ENCODE data around the gene XPO1. TPM values are rescaled to one million over a fixed set of nuclear protein-coding genes. Genes with fewer than 3 reads are reported as not detected.
"Not testable (repeated sequence)": the region's sequence is repeated elsewhere in the genome, so short reads cannot be mapped to it uniquely, and the experiment has no call there.

XPO1 gene
- total RNA-seq, 1 experiment from 2014 or later = 272 TPM

DNA sequence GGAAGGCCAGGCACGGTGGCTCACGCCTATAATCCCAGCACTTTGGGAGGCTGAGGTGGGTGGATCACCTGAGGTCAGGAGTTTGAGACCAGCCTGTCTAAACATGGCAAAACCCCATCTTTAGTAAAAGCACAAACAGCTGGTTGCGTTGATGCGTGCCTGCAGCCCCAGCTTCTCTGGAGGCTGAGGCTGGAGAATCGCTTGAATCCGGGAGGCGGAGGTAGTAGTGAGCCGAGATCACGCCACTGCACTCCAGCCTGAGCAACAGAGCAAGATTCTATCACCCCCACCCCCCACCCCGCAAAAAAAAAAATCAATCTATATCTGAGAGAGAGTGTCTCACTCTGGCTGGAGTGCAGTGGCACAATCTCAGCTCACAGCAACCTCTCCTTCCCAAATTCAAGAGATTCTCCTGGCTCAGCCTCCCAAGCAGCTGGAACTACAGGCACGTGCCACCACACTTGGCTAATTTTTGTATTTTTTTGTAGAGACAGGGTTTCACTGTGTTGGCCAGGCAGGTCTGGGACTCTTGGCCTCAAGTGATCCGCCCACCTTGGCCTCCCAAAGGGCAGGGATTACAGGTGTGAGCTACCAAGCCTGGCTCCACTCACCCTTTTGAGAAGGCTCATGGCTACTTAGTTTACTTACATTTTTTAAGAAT lies 61.1 kb downstream of the XPO1 start:
- H3K4me3 Mint-ChIP-seq = not testable (repeated sequence)

DNA sequence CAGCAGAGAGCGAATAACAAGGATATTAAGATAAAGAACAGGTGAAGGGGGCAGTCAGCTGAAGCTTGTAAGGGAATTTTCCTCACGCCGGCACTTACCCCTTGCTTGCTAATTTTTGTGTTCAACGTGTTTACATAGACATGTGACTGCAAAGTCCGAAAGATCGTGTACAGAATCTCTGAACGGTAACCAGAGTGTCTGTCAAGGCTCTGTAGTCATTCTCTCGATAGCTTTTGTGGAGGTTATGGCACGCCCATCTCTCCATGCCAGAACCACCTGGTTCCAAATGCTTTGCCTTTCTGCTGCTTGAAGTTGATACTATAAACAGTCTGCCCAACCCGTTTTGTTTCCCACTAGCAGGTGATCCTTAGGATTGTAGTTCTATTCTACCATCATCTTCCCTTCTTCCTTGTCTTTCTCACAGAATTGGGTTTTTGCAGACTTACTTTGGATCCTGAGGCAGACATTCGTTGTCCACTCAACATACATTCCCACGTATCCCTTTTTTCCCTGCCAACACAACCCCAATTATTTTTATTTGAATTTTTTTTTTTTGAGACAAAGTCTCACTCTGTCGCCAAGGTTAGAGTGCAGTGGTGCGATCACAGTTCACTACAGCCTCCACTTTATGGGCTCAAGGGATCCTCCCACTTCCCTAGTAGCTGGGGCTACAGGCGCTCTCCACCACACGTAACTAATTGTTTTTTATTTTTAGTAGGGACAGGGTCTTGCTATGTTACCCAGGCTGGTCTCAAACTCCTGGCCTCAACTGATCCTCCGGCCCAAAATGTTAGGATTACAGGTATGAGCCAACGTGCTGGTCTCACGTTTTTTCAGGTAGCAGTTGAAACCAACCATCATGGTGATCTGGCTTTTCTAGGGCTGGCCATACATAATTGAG lies 66.0 kb downstream of the XPO1 start:
- POLR2A ChIA-PET = interaction anchor here (0.6 to 1.1 kb wide), 2 partner anchors 8 to 11 kb away, joined by 3 to 4 read pairs; no protein-coding TSS in a partner anchor
- ATAC-seq = no peak
- DNase-seq (ENCODE audit: low spot score) = no peak
- peaks cover 6% of the 10 kb centered on the region; the same call in 1 of the 2 replicates for H3K9me3 Mint-ChIP-seq
- H3K36me3 Mint-ChIP-seq = peaks cover 23% of the 10 kb centered on the region
- H3K27me3 Mint-ChIP-seq (ENCODE audit: low read depth) = no peaks in the 10 kb centered on the region
- TF ChIP-seq, protein P1, sequence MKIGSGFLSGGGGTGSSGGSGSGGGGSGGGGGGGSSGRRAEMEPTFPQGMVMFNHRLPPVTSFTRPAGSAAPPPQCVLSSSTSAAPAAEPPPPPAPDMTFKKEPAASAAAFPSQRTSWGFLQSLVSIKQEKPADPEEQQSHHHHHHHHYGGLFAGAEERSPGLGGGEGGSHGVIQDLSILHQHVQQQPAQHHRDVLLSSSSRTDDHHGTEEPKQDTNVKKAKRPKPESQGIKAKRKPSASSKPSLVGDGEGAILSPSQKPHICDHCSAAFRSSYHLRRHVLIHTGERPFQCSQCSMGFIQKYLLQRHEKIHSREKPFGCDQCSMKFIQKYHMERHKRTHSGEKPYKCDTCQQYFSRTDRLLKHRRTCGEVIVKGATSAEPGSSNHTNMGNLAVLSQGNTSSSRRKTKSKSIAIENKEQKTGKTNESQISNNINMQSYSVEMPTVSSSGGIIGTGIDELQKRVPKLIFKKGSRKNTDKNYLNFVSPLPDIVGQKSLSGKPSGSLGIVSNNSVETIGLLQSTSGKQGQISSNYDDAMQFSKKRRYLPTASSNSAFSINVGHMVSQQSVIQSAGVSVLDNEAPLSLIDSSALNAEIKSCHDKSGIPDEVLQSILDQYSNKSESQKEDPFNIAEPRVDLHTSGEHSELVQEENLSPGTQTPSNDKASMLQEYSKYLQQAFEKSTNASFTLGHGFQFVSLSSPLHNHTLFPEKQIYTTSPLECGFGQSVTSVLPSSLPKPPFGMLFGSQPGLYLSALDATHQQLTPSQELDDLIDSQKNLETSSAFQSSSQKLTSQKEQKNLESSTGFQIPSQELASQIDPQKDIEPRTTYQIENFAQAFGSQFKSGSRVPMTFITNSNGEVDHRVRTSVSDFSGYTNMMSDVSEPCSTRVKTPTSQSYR (CRISPR knock-in tag; IDR thresholded peaks at IDR 0.05) = no peak
- TF ChIP-seq ZNF138 (CRISPR knock-in tag; conservative IDR thresholded peaks at IDR 0.05) (no peak), NR3C1 (CRISPR knock-in tag; conservative IDR thresholded peaks at IDR 0.05; ENCODE audit: low read depth) (no peak), SMAD4 (CRISPR knock-in tag; IDR thresholded peaks at IDR 0.05) (no peak), NFE2L1 (CRISPR knock-in tag; IDR thresholded peaks at IDR 0.05) (no peak), ELF4 (CRISPR knock-in tag; IDR thresholded peaks at IDR 0.05; ENCODE audit: low read depth) (no peak), ZBTB21 (CRISPR knock-in tag; IDR thresholded peaks at IDR 0.05; ENCODE audit: borderline replicate concordance) (no peak), KAT7 (CRISPR knock-in tag; IDR thresholded peaks at IDR 0.05; ENCODE audit: borderline replicate concordance) (no peak), SOX15 (CRISPR knock-in tag; IDR thresholded peaks at IDR 0.05) (no peak), NFYB (CRISPR knock-in tag; conservative IDR thresholded peaks at IDR 0.05; ENCODE audit: low read depth) (no peak), ZNF317 (CRISPR knock-in tag; IDR thresholded peaks at IDR 0.05; ENCODE audit: borderline replicate concordance, low read depth) (no peak), NR2C2 (CRISPR knock-in tag; IDR thresholded peaks at IDR 0.05) (no peak), ATF1 (CRISPR knock-in tag; IDR thresholded peaks at IDR 0.05) (no peak)
- TF ChIP-seq, protein P2, sequence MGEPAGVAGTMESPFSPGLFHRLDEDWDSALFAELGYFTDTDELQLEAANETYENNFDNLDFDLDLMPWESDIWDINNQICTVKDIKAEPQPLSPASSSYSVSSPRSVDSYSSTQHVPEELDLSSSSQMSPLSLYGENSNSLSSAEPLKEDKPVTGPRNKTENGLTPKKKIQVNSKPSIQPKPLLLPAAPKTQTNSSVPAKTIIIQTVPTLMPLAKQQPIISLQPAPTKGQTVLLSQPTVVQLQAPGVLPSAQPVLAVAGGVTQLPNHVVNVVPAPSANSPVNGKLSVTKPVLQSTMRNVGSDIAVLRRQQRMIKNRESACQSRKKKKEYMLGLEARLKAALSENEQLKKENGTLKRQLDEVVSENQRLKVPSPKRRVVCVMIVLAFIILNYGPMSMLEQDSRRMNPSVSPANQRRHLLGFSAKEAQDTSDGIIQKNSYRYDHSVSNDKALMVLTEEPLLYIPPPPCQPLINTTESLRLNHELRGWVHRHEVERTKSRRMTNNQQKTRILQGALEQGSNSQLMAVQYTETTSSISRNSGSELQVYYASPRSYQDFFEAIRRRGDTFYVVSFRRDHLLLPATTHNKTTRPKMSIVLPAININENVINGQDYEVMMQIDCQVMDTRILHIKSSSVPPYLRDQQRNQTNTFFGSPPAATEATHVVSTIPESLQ (CRISPR knock-in tag; IDR thresholded peaks at IDR 0.05) = no peak
- TF ChIP-seq, protein P3, sequence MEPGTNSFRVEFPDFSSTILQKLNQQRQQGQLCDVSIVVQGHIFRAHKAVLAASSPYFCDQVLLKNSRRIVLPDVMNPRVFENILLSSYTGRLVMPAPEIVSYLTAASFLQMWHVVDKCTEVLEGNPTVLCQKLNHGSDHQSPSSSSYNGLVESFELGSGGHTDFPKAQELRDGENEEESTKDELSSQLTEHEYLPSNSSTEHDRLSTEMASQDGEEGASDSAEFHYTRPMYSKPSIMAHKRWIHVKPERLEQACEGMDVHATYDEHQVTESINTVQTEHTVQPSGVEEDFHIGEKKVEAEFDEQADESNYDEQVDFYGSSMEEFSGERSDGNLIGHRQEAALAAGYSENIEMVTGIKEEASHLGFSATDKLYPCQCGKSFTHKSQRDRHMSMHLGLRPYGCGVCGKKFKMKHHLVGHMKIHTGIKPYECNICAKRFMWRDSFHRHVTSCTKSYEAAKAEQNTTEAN (CRISPR knock-in tag; IDR thresholded peaks at IDR 0.05) = no peak
- TF ChIP-seq, protein P4, sequence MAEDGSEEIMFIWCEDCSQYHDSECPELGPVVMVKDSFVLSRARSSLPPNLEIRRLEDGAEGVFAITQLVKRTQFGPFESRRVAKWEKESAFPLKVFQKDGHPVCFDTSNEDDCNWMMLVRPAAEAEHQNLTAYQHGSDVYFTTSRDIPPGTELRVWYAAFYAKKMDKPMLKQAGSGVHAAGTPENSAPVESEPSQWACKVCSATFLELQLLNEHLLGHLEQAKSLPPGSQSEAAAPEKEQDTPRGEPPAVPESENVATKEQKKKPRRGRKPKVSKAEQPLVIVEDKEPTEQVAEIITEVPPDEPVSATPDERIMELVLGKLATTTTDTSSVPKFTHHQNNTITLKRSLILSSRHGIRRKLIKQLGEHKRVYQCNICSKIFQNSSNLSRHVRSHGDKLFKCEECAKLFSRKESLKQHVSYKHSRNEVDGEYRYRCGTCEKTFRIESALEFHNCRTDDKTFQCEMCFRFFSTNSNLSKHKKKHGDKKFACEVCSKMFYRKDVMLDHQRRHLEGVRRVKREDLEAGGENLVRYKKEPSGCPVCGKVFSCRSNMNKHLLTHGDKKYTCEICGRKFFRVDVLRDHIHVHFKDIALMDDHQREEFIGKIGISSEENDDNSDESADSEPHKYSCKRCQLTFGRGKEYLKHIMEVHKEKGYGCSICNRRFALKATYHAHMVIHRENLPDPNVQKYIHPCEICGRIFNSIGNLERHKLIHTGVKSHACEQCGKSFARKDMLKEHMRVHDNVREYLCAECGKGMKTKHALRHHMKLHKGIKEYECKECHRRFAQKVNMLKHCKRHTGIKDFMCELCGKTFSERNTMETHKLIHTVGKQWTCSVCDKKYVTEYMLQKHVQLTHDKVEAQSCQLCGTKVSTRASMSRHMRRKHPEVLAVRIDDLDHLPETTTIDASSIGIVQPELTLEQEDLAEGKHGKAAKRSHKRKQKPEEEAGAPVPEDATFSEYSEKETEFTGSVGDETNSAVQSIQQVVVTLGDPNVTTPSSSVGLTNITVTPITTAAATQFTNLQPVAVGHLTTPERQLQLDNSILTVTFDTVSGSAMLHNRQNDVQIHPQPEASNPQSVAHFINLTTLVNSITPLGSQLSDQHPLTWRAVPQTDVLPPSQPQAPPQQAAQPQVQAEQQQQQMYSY (CRISPR knock-in tag; IDR thresholded peaks at IDR 0.05) = no peak
- H3K4me1 Mint-ChIP-seq = peaks cover 23% of the 10 kb centered on the region
- peak overlapping the region; percentile 93 for H3K4me3 Mint-ChIP-seq
- CTCF ChIA-PET = no interaction called here
- peak overlapping the region; percentile 98 for H3K27ac Mint-ChIP-seq

More for the DNA sequence above, 61.1 kb downstream of the XPO1 start:
- Mint-ChIP-seq H3K36me3 (peaks cover 52% of the 10 kb centered on the region), H3K27ac (peak overlapping the region; percentile 76)
- ATAC-seq; POLR2A ChIA-PET; H3K27me3 Mint-ChIP-seq (ENCODE audit: low read depth); H3K9me3 Mint-ChIP-seq; H3K4me1 Mint-ChIP-seq; CTCF ChIA-PET; DNase-seq (ENCODE audit: low spot score): not testable (repeated sequence)
- peak; percentile 27 for TF ChIP-seq NFATC4 (CRISPR knock-in tag; IDR thresholded peaks at IDR 0.05)
- TF ChIP-seq ZNF121 (CRISPR knock-in tag; IDR thresholded peaks at IDR 0.05) = 0 out of 2 replicates have a peak, but pooled peaks have one; percentile 2
